ENCODE data around the gene ELMO1. TPM values are rescaled to one million over a fixed set of nuclear protein-coding genes. Genes with fewer than 3 reads are reported as not detected.
"Not testable (repeated sequence)": the region's sequence is repeated elsewhere in the genome, so short reads cannot be mapped to it uniquely, and the experiment has no call there.

ELMO1 gene
- total and polyA plus RNA-seq, 10 of the 15 experiments (the other 5 are each of a cell fraction or from before 2014, with no cell fraction given): 22.6 to 85.9 (median 56.6) TPM

DNA sequence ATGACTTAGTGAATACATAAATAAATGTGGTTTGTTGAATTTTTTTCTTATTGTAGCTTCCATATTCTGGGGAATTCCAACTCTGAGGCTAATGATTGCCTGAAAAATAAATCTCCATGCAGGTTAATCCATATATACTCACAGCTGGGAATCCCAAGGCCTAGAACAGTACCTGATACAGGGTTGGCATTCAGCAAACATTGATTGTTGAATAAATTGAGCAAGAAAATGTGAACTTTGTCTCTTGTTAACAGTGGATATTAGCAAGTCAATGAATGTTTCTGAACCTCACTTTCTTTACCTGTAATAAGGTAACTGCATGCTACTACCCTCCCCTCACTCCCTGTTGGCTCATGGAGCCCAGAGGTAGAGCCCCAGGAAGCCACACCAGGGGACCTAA is 470.8 kb downstream of the ELMO1 start:
- CTCF ChIA-PET: interaction anchor here (1.5 to 4.7 kb wide), 5 partner anchors 10 to 204 kb away, joined by 3 to 28 read pairs (median 13); no protein-coding TSS in a partner anchor
- Histone ChIP-seq H3K27me3 (replicated peaks in 1 of 2; ENCODE audit: control insufficient read depth in 2 of 2, insufficient read depth in 2 of 2, low read length in 1 of 2) (no peaks in the 10 kb centered on the region), H3K9ac (ENCODE audit: control insufficient read depth, insufficient read depth, low read length) (no peak overlapping the region), H3K36me3 (ENCODE audit: control insufficient read depth in 2 of 2, insufficient read depth in 2 of 2, low read length in 1 of 2) (0 out of 4 replicates have a peak, but pooled peaks cover 0 to 4% of the 10 kb centered on the region in 2 experiments), H3K4me3 (no peak overlapping the region), H3K27ac (ENCODE audit: control insufficient read depth, insufficient read depth) (no peak overlapping the region), H3K4me2 (ENCODE audit: control insufficient read depth, insufficient read depth) (no peak overlapping the region), H3K9me3 (replicated peaks; ENCODE audit: control insufficient read depth, insufficient read depth, low read length) (no peaks in the 10 kb centered on the region), H3K79me2 (ENCODE audit: control insufficient read depth, insufficient read depth, low read length) (no peaks in the 10 kb centered on the region), H2AFZ (ENCODE audit: control insufficient read depth, low read depth, low read length) (no peak overlapping the region), H4K20me1 (ENCODE audit: control insufficient read depth, insufficient read depth) (no peaks in the 10 kb centered on the region), H3K4me1 (ENCODE audit: control insufficient read depth, insufficient read depth, low read length) (no peaks in the 10 kb centered on the region)
- SMC1A ChIA-PET (ENCODE audit: uncharacterized antibody, unreplicated experiment): interaction anchor here (1.2 to 5.5 kb wide), 2 partner anchors 10 to 16 kb away, joined by 3 to 23 read pairs; no protein-coding TSS in a partner anchor
- BruUV-seq (replicated peaks): no TSS peak
- no peak for FAIRE-seq
- ATAC-seq: no peak
- no peak for DNase-seq (ENCODE audit: low read depth, low spot score)
- POLR2A ChIA-PET: no interaction called here
- in situ Hi-C loops (cut with MboI) (no loop called here), intact Hi-C loops (cut with micrococcal nuclease; ENCODE audit: unreplicated experiment) (no loop called here)
- RAD21 ChIA-PET (ENCODE audit: unreplicated experiment): interaction anchor here (1.3 kb wide), 1 partner anchor 204 kb away, joined by 3 read pairs; no protein-coding TSS in a partner anchor
- TF ChIP-seq, protein P1, sequence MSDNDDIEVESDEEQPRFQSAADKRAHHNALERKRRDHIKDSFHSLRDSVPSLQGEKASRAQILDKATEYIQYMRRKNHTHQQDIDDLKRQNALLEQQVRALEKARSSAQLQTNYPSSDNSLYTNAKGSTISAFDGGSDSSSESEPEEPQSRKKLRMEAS (IDR thresholded peaks at IDR 0.05; ENCODE audit: low read depth, low read length): no peak
- TF ChIP-seq FOS (IDR thresholded peaks at IDR 0.05; ENCODE audit: borderline replicate concordance, extremely low read depth, insufficient read length): no peak
- TF ChIP-seq STAT3 (IDR thresholded peaks at IDR 0.05; ENCODE audit: low read depth, low read length): no peak
- no peak for TF ChIP-seq CEBPB (IDR thresholded peaks at IDR 0.05; ENCODE audit: borderline replicate concordance in 1 of 2, low read depth in 2 of 2, low read length in 2 of 2)
- TF ChIP-seq RB1 (IDR thresholded peaks at IDR 0.05; ENCODE audit: borderline replicate concordance): no peak
- TF ChIP-seq KAT2A (conservative IDR thresholded peaks at IDR 0.05; ENCODE audit: control insufficient read depth, low read depth, low read length): no peak

DNA sequence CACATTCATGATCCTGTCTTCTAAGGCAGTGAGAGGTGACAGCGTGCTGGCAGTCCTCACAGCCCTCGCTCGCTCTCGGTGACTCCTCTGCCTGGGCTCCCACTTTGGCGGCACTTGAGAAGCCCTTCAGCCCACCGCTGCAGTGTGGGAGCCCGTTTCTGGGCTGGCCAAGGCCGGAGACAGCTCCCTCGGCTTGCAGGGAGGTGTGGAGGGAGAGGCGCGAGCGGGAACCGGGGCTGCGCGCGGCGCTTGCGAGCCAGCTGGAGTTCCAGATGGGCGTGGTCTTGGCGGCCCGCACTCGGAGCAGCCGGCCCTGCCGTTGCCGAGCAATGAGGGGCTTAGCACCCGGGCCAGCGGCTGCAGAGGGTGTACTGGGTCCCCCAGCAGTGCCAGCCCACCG is 475.1 kb downstream of the ELMO1 start:
- 93% methylated on average over 24 of the region's 28 CpGs for WGBS (ENCODE audit: insufficient coverage, insufficient replicate concordance, low lambda C conversion rate, missing lambda C conversion rate)
- FAIRE-seq; H3K9ac ChIP-seq (ENCODE audit: control insufficient read depth, insufficient read depth, low read length); RAD21 ChIA-PET (ENCODE audit: unreplicated experiment); H4K20me1 ChIP-seq (ENCODE audit: control insufficient read depth, insufficient read depth); H3K79me2 ChIP-seq (ENCODE audit: control insufficient read depth, insufficient read depth, low read length); H3K27ac ChIP-seq (ENCODE audit: control insufficient read depth, insufficient read depth); BruUV-seq (replicated peaks); H3K36me3 ChIP-seq (ENCODE audit: control insufficient read depth in 2 of 2, insufficient read depth in 2 of 2, low read length in 1 of 2); H3K9me3 ChIP-seq (replicated peaks; ENCODE audit: control insufficient read depth, insufficient read depth, low read length); H3K4me2 ChIP-seq (ENCODE audit: control insufficient read depth, insufficient read depth); ATAC-seq; H3K4me1 ChIP-seq (ENCODE audit: control insufficient read depth, insufficient read depth, low read length); H3K27me3 ChIP-seq (replicated peaks in 1 of 2; ENCODE audit: control insufficient read depth in 2 of 2, insufficient read depth in 2 of 2, low read length in 1 of 2); H3K4me3 ChIP-seq; SMC1A ChIA-PET (ENCODE audit: uncharacterized antibody, unreplicated experiment); POLR2A ChIA-PET; in situ Hi-C loops (cut with MboI); intact Hi-C loops (cut with micrococcal nuclease; ENCODE audit: unreplicated experiment); DNase-seq (ENCODE audit: low read depth, low spot score); H2AFZ ChIP-seq (ENCODE audit: control insufficient read depth, low read depth, low read length): not testable (repeated sequence)
- CTCF ChIA-PET: interaction anchor here (2.5 kb wide), 1 partner anchor 10 kb away, joined by 6 read pairs; no protein-coding TSS in a partner anchor

All from GM12878 (cell line).